Measurements from ENCODE around the gene C7orf33. TPM values are rescaled to one million over a fixed set of nuclear protein-coding genes. Genes with fewer than 3 reads are reported as not detected.
"Not testable (repeated sequence)": the region's sequence is repeated elsewhere in the genome, so short reads cannot be mapped to it uniquely, and the experiment has no call there.

Gene C7orf33
- total RNA-seq, 1 experiment from 2014 or later: not detected

DNA sequence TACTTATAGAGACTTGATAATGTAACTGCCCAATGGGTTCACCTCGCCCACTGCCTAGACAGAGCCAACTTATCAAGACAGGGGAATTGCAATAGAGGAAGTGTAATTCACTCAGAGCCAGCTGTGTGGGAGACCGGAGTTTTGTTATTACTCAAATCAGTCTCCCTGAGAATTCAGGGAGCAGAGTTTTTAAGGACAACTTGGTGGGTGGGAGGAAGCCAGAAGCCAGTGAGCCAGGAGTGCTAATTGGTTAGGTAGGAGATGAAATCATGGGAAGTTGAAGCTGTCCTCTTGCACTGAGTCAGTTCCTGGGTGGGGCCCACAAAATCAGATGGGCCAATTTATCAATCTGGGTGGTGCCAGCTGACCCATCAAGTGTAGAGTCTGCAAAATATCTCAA lies 20.1 kb upstream of the C7orf33 start:
- TF ChIP-seq, protein P1, sequence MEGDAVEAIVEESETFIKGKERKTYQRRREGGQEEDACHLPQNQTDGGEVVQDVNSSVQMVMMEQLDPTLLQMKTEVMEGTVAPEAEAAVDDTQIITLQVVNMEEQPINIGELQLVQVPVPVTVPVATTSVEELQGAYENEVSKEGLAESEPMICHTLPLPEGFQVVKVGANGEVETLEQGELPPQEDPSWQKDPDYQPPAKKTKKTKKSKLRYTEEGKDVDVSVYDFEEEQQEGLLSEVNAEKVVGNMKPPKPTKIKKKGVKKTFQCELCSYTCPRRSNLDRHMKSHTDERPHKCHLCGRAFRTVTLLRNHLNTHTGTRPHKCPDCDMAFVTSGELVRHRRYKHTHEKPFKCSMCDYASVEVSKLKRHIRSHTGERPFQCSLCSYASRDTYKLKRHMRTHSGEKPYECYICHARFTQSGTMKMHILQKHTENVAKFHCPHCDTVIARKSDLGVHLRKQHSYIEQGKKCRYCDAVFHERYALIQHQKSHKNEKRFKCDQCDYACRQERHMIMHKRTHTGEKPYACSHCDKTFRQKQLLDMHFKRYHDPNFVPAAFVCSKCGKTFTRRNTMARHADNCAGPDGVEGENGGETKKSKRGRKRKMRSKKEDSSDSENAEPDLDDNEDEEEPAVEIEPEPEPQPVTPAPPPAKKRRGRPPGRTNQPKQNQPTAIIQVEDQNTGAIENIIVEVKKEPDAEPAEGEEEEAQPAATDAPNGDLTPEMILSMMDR (conservative IDR thresholded peaks at IDR 0.05): no peak
- no peak overlapping the region for H3K4me2 ChIP-seq (ENCODE audit: insufficient read depth, insufficient read length, low read length)
- H3K9ac ChIP-seq (ENCODE audit: extremely low read depth, insufficient read length, low read length): no peak overlapping the region
- Mint-ChIP-seq H3K27ac (no peak overlapping the region; a peak in 1 of 7 replicates), H3K36me3 (ENCODE audit: insufficient read depth in 1 of 3, low read depth in 3 of 3) (peaks cover 2 to 13% (median 7%) of the 10 kb centered on the region in 3 experiments; a peak in 4 of 7 replicates), H3K4me1 (peaks cover 24 to 26% of the 10 kb centered on the region in 2 experiments), H3K27me3 (ENCODE audit: low read depth) (peaks cover 1% of the 10 kb centered on the region), H3K9me3 (peaks cover 6 to 17% of the 10 kb centered on the region in 2 experiments; a peak in 4 of 5 replicates), H3K4me3 (no peak overlapping the region)
- no peaks in the 10 kb centered on the region for H3K9me3 ChIP-seq (ENCODE audit: control insufficient read depth, low read depth, low read length)
- H3K18ac ChIP-seq (ENCODE audit: insufficient read length, low read depth, low read length): no peak overlapping the region
- no peak overlapping the region for H2BK20ac ChIP-seq (ENCODE audit: low read depth, low read length, poor library complexity, severe bottlenecking)
- H3K23me2 ChIP-seq (ENCODE audit: insufficient read length, low read depth, low read length, poor library complexity, severe bottlenecking): no peaks in the 10 kb centered on the region
- H3K27ac ChIP-seq (ENCODE audit: insufficient read length, low read depth, low read length): no peak overlapping the region
- no peak overlapping the region for H4K8ac ChIP-seq (replicated peaks; ENCODE audit: insufficient read length, low read depth, low read length)
- WGBS (ENCODE audit: extremely low coverage, insufficient read length, low lambda C conversion rate): no CpG with 5 or more reads among the region's 2 CpGs
- no peak overlapping the region for H4K5ac ChIP-seq (ENCODE audit: insufficient read length, low read depth, low read length)
- no peak overlapping the region for H2AFZ ChIP-seq (ENCODE audit: low read length)
- no peak overlapping the region for H2BK12ac ChIP-seq (ENCODE audit: insufficient read length, low read depth, low read length)
- H2BK120ac ChIP-seq (ENCODE audit: low read depth, low read length, poor library complexity, severe bottlenecking): no peak overlapping the region
- H3K79me2 ChIP-seq (ENCODE audit: insufficient read depth, low read length): no peaks in the 10 kb centered on the region
- H3K56ac ChIP-seq (ENCODE audit: insufficient read length, low read depth, low read length): no peak overlapping the region
- H3T11ph ChIP-seq (ENCODE audit: low read length): no peak overlapping the region
- H3K14ac ChIP-seq (ENCODE audit: insufficient read depth, low read length): no peak overlapping the region
- no peaks in the 10 kb centered on the region for H4K20me1 ChIP-seq (ENCODE audit: control insufficient read depth, insufficient read depth, insufficient read length)
- H3K4ac ChIP-seq (ENCODE audit: low read depth, low read length): no peak overlapping the region
- no peak overlapping the region for H2BK5ac ChIP-seq (ENCODE audit: insufficient read length, low read length)
- DNase-seq: no peak
- H4K91ac ChIP-seq (ENCODE audit: insufficient read length, low read depth, low read length): no peak overlapping the region
- H2AK5ac ChIP-seq (ENCODE audit: insufficient read length, low read length): no peak overlapping the region
- H2BK15ac ChIP-seq (ENCODE audit: low read depth, low read length): no peak overlapping the region
- H3K23ac ChIP-seq (ENCODE audit: insufficient read length, low read depth, low read length): no peak overlapping the region
- H3K4me1 ChIP-seq (ENCODE audit: insufficient read depth, low read length): no peaks in the 10 kb centered on the region; the same call in 1 of the 2 replicates
- no peaks in the 10 kb centered on the region for H3K27me3 ChIP-seq (ENCODE audit: insufficient read depth, low read length)
- H3K79me1 ChIP-seq (ENCODE audit: insufficient read depth, low read depth, low read length, poor library complexity, severe bottlenecking): no peaks in the 10 kb centered on the region

DNA sequence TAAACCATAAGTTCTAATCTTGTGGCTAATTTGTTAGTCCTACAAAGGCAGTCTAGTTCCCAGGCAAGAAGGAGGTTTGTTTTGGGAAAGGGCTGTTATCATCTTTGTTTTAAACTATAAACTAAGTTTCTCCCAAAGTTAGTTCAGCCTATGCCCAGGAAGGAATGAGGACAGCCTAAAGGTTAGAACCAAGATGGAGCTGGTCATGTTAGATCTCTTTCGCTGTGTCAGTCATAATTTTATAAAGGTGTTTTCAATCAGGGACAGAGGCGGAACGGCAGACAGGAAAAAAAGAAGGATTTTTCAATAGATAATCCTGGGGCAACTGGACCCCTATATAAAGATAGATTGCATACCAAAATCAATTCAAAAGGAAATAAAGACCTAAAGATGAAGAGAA lies 19.6 kb upstream of the C7orf33 start:
- peaks cover 2 to 11% (median 6%) of the 10 kb centered on the region in 3 experiments; a peak in 4 of 7 replicates for H3K36me3 Mint-ChIP-seq (ENCODE audit: insufficient read depth in 1 of 3, low read depth in 3 of 3)
- H3K23ac ChIP-seq (ENCODE audit: insufficient read length, low read depth, low read length); H3K4me2 ChIP-seq (ENCODE audit: insufficient read depth, insufficient read length, low read length); H3K4me1 ChIP-seq (ENCODE audit: insufficient read depth, low read length); H4K20me1 ChIP-seq (ENCODE audit: control insufficient read depth, insufficient read depth, insufficient read length); H4K5ac ChIP-seq (ENCODE audit: insufficient read length, low read depth, low read length); H3K27ac ChIP-seq (ENCODE audit: insufficient read length, low read depth, low read length); H3K79me1 ChIP-seq (ENCODE audit: insufficient read depth, low read depth, low read length, poor library complexity, severe bottlenecking); H2BK20ac ChIP-seq (ENCODE audit: low read depth, low read length, poor library complexity, severe bottlenecking); H3K27me3 Mint-ChIP-seq (ENCODE audit: low read depth); H2BK15ac ChIP-seq (ENCODE audit: low read depth, low read length); H2BK12ac ChIP-seq (ENCODE audit: insufficient read length, low read depth, low read length); H3K56ac ChIP-seq (ENCODE audit: insufficient read length, low read depth, low read length); H2AFZ ChIP-seq (ENCODE audit: low read length); DNase-seq; H2BK120ac ChIP-seq (ENCODE audit: low read depth, low read length, poor library complexity, severe bottlenecking); H3K14ac ChIP-seq (ENCODE audit: insufficient read depth, low read length); H3K4ac ChIP-seq (ENCODE audit: low read depth, low read length); H3K9me3 ChIP-seq (ENCODE audit: control insufficient read depth, low read depth, low read length); H3T11ph ChIP-seq (ENCODE audit: low read length); H4K91ac ChIP-seq (ENCODE audit: insufficient read length, low read depth, low read length); H4K8ac ChIP-seq (replicated peaks; ENCODE audit: insufficient read length, low read depth, low read length); H3K9ac ChIP-seq (ENCODE audit: extremely low read depth, insufficient read length, low read length); H3K18ac ChIP-seq (ENCODE audit: insufficient read length, low read depth, low read length); H3K27me3 ChIP-seq (ENCODE audit: insufficient read depth, low read length); H3K23me2 ChIP-seq (ENCODE audit: insufficient read length, low read depth, low read length, poor library complexity, severe bottlenecking); H3K27ac Mint-ChIP-seq; H3K79me2 ChIP-seq (ENCODE audit: insufficient read depth, low read length); H2AK5ac ChIP-seq (ENCODE audit: insufficient read length, low read length); H2BK5ac ChIP-seq (ENCODE audit: insufficient read length, low read length); H3K4me3 Mint-ChIP-seq: not testable (repeated sequence)
- peaks cover 5 to 13% of the 10 kb centered on the region in 2 experiments; a peak in 4 of 5 replicates for H3K9me3 Mint-ChIP-seq
- peaks cover 24 to 26% of the 10 kb centered on the region in 2 experiments for H3K4me1 Mint-ChIP-seq
- no CpG with 5 or more reads among the region's 3 CpGs for whole genome bisulfite sequencing (ENCODE audit: extremely low coverage, insufficient read length, low lambda C conversion rate)

Measured in H9 (cell line).